Stimulated activated CD4-positive, alpha-beta T cell treated with anti-CD3 and anti-CD28 coated beads, TNF-alpha, amount 100 ng/mL, for 1 hour (primary cell): ENCODE results near the gene COLQ.
"Not testable (repeated sequence)": the region's sequence is repeated elsewhere in the genome, so short reads cannot be mapped to it uniquely, and the experiment has no call there.

Experiments
- DNase-seq, 3 donors: peaks; one replicate each; pipeline ENCODE4 v3.0.0-alpha.2; 2020; ENCODE audit warnings: low read depth in 3 of 3, low spot score in 1 of 3

COLQ gene

DNA sequence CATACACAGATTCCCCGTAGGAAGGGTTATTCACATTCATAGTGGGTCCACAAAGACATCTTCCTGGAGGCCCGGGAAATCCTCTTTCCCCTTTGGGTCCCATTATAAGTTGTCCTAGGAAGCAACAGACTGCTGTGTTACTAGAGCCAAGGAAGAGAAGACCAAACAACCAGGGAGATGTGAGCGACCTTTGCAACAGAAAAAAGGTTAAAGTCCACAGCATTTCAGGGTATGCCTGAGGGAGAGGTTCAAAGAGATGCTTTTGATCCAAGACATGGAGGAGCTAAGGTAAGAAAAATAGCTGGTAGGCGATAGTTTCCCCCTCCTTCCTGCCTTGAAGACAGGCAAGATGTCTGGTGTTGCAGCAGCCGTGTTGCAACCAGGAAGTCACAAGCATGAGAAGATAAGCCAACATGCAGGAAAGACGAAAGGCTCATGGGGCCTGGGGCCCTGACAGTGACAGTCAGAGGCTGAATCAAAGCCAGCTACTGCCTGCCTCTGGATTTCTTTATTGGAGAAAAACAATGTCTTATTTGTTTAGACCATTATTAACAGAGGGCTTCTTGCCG lies 63.2 kb downstream of the COLQ start:
- DNase-seq = no peak

GRCh38 chr3:15456915-15457314 lies 64.6 kb downstream of the COLQ start:
- not testable (repeated sequence) for DNase-seq

- no peak for DNase-seq
Observed at GRCh38 chr3:15456321-15456720, 65.2 kb downstream of the COLQ start.

DNA sequence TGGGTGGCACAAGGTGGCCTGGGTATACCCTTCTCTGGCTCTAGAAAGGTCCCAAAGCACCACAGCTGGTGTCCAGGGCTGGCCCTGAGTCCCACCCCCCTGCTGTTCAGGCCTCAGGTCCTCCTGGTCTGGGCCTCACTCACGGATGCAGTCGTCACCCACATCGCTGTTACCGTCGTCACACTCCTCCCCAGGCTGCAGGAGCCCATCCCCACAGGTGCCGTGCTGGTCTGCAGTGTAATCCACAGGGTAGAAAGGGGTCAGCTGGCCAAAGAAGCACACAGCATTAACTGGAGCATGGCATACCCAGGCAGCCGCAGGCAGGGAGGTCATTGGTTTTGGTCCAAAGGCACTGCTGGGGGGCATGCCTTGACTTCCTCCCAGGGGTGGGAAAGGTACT lies 65.8 kb downstream of the COLQ start:
- no peak for DNase-seq

DNA sequence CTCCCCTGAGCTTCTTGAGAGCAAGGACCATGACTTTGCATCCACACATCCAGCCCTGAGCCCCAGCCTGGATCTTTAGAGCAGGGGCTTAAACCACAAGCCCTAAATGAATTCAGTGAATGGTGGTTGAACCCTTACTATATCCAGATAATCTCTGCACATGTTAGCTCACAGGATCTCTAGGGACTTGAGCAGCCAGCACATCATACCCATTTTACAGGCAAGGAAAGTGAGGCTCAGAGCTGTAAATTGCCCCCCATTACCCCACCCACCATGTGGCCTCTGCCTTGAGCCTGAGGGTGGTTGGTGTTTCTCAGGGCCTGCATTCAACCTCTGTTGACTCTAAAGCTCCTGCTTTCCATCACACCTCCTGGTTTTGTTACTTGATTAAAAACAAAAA lies 66.5 kb downstream of the COLQ start:
- DNase-seq = no peak

- DNase-seq = no peak
Observed at GRCh38 chr3:15453991-15454625, 67.4 kb downstream of the COLQ start.

GRCh38 chr3:15453501-15453900 lies 68.0 kb downstream of the COLQ start:
- DNase-seq = no peak

DNA sequence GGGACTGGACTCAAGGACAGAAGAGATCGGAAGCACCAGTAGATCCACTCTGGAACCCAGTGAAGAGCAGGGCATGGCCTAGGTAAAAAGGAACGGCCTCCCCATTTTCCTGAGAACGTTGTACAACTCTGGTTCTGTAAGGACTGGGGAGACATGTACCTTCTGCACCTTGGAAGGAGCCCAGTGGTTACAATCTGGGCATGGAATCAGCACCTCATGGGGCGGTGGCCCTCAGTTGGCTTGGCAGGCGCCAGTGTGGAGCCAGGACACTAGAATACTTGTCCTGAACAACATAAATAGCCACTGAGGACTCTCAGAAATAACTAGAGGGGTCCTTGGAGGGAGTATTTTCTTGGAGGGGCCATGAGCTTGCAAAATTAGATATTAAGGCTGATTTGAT lies 68.5 kb downstream of the COLQ start:
- no peak for DNase-seq

- no peak for DNase-seq
Observed at GRCh38 chr3:15452156-15452555, 69.3 kb downstream of the COLQ start.

DNA sequence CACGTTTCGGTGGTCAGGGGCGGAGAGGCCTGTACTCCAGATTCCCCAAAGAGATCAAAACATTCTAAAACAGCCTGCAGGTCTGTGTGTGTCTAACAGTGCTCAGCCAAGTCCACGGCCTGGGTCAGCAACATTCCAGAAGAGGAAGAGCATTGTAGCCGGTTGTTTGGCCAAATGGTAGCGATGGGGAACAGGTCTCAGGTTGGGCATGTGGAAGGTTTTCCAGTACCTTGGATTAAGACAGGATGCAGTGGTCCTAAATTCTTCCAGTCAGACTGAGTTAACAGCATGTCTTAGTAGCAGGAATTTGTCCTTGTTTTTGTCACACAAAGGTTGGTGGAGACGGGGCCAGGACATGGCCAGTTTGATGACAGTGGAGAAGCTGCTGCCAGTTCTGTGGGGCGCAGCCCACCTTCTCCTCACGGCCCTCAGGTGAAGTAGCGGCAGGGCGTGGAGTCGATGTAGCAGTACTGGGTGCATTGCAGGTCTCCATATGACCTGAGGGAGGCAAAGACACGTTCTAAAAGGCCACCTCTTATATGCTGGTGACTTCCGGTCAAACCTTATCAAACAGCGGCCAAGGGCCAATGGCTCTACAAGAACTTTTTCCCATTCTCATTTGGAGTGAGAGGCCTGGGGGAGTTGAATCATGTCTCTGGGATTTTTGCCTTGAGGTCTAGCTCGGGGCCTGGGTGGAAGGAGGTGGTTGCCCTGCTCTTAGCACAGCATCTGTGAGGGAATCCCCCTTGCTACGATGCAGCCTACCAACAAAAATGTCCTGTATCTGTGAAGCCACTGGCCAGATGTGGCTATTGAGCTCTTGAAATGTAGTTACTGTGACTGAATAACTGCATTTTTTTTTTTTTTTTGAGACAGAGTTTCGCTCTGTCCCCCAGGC lies 70.0 kb downstream of the COLQ start:
- no peak for DNase-seq

GRCh38 chr3:15450438-15451215 lies 70.9 kb downstream of the COLQ start:
- DNase-seq = no peak

DNA sequence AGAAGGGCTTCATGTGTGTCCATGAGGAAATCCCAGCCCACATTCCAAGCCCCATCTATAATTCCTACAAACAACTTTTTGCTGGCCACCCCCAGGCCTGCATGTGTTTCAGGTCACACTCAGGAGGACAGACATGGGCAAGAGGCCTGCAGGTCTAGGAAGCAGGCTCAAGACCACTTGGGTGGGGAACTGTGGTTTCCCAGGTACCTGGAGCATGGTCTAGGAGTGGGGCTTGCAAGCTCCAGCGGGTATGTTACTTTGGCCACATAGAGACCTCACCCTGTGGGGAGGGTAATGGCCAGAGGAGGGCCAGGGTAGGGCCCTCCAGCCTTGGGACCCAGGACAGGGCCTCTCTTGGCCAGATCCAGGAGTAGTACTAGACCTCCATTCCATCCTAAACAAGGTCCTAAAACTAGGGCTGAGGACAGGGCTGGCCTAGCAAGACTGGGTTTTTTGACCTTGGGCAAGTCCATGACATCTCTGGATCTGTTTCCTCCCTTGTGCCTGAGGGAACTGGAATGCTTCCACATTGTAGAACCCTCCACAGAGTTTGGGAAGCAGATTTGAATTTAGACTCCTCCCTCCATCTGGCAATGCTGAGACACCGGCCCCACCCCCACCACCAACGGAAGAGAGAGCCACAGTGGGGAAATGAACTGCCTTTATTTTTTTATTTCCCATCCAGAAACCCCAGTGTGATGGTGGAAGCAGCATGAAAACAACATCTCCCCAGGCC lies 71.8 kb downstream of the COLQ start:
- no peak for DNase-seq

DNA sequence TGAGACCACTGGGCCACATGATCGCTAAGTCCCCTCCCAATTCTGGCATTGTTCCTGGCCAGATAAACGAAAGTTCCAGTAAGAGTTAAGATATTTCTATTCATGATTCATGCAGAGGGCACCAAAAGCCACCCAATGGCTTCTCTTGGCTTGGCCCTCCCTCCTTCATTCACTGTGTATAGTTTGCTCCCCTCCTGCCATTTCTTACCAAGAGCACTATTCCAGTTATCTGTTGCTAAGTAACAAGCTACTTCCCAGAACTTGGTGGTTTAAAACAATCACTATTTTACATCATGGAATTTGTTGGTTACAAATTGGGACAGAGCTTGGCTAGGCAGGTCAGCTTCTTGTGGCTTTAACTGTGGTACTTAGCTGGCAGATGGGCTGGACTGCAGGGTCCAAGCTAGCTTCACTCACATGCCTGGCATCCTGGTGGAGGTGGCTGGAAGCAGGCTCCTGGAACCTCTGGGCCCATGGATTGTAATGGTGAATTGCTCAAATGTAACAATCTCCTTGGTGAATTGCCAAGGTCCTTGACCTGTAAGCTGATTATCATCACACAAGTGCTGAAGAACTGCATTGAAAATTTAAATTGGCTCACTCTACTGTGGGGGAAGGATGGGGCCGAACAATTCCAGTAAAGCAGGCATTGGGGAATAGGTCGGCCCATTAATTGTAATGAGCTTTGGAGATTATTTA lies 77.5 kb downstream of the COLQ start:
- DNase-seq = no peak

- no peak for DNase-seq
Observed at GRCh38 chr3:15440891-15441290, 80.6 kb downstream of the COLQ start.

- no peak for DNase-seq
Observed at GRCh38 chr3:15439476-15439875, 82.0 kb downstream of the COLQ start.

DNA sequence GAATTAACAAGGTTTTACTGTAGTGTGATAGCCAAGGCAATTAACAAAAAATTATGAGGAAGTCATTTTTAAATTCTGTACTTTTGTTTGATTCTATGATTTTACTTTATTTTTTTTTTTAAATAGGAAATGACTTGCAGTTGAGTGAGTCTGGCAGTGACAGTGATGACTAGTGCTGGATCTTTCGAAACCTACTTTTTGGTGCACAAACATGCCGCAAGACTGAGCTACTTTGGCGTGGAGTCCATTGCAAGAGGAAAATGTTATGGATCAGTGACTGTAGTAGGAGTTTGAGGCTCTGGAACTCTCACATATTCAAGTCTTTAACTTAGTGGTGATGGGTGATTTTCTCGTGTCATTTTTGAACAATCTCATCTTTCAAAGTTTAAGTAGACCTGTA lies 82.5 kb downstream of the COLQ start:
- no peak for DNase-seq

- no peak for DNase-seq
Observed at GRCh38 chr3:15436246-15436645, 85.3 kb downstream of the COLQ start.

DNA sequence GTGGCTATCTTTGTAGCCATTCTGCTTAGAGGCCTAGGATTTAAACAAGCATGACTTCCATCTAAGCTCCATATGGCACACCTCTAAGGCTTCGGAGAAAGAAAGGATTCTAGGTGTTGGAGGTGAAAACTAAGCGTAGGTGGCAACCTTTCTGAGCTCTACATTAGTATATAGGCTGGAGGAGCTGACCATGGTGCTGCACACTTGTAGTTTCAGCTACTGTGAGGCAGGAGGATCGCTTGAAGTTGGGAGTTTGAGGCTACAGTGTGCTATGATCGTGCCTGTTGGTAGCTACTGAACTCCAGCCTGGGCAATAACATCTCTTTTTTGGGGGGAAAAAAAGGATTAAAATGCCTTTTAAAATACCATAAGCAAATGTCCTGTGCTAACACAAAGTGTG lies 86.8 kb downstream of the COLQ start:
- DNase-seq = no peak

- no peak for DNase-seq
Observed at GRCh38 chr3:15433531-15433930, 88.0 kb downstream of the COLQ start.

GRCh38 chr3:15431256-15431837 lies 90.2 kb downstream of the COLQ start:
- no peak for DNase-seq
